Stimulated activated memory B cell treated with anti-CD40 and anti-IgM and Interleukin-4, amounts not matched to agents 10 μg/mL and 1 μg/mL and 100 μg/mL, for 72 hours (primary cell): ENCODE results near the gene ZMYM5.
"Not testable (repeated sequence)": the region's sequence is repeated elsewhere in the genome, so short reads cannot be mapped to it uniquely, and the experiment has no call there.

Experiments
- ATAC-seq: fragments of 150-1000 bp; cut with Tn5 transposase; 2 replicates; pipeline ENCODE4 v1.10.0; 2021
- H3K27ac Mint-ChIP-seq: one replicate; pipeline ENCODE4 v1.8.0; 2022; ENCODE audit warnings: mild to moderate bottlenecking, mixed read lengths
- H3K27me3 Mint-ChIP-seq: one replicate; pipeline ENCODE4 v1.8.0; 2022; ENCODE audit warnings: mixed read lengths
- H3K36me3 Mint-ChIP-seq: one replicate; pipeline ENCODE4 v1.8.0; 2022; ENCODE audit warnings: mixed read lengths
- H3K4me1 Mint-ChIP-seq: one replicate; pipeline ENCODE4 v1.8.0; 2022; ENCODE audit warnings: mixed read lengths
- H3K4me3 Mint-ChIP-seq: one replicate; pipeline ENCODE4 v1.8.0; 2022; ENCODE audit warnings: mild to moderate bottlenecking, moderate library complexity, mixed read lengths
- H3K9me3 Mint-ChIP-seq: one replicate; pipeline ENCODE4 v1.8.0; 2022; ENCODE audit warnings: mixed read lengths

ZMYM5 gene

GRCh38 chr13:19863323-19864023 is at the start of gene ZMYM5:
Gene ZMYM5 (minus strand): TSS chr13:19863649. CDS start chr13:19852180, 11,469 bp downstream.
- ATAC-seq: peak; percentile 95
- peaks cover 7% of the 10 kb centered on the region for H3K36me3 Mint-ChIP-seq
- H3K27ac Mint-ChIP-seq: peak within 1 kb of the TSS; percentile 99
- no peaks in the 10 kb centered on the region for H3K27me3 Mint-ChIP-seq
- H3K4me1 Mint-ChIP-seq: peaks cover 37% of the 10 kb centered on the region
- peak within 1 kb of the TSS; percentile 95 for H3K4me3 Mint-ChIP-seq
- H3K9me3 Mint-ChIP-seq: no peaks in the 10 kb centered on the region

GRCh38 chr13:19910336-19911072 is 47.1 kb upstream of the ZMYM5 start:
- Mint-ChIP-seq H3K4me3 (no peak overlapping the region), H3K27ac (no peak overlapping the region), H3K9me3 (no peaks in the 10 kb centered on the region), H3K36me3 (no peaks in the 10 kb centered on the region), H3K27me3 (no peaks in the 10 kb centered on the region), H3K4me1 (no peaks in the 10 kb centered on the region)
- no peak for ATAC-seq

GRCh38 chr13:19908350-19908986 is 45.0 kb upstream of the ZMYM5 start:
- no peaks in the 10 kb centered on the region for H3K9me3 Mint-ChIP-seq
- no peak overlapping the region for H3K4me3 Mint-ChIP-seq
- H3K27me3 Mint-ChIP-seq: no peaks in the 10 kb centered on the region
- H3K4me1 Mint-ChIP-seq: no peaks in the 10 kb centered on the region
- H3K27ac Mint-ChIP-seq: no peak overlapping the region
- no peak for ATAC-seq
- no peaks in the 10 kb centered on the region for H3K36me3 Mint-ChIP-seq

GRCh38 chr13:19905487-19906195 is 42.2 kb upstream of the ZMYM5 start:
- H3K27ac Mint-ChIP-seq, H3K4me3 Mint-ChIP-seq, H3K9me3 Mint-ChIP-seq, H3K4me1 Mint-ChIP-seq, H3K27me3 Mint-ChIP-seq, ATAC-seq, H3K36me3 Mint-ChIP-seq: not testable (repeated sequence)

- H3K36me3 Mint-ChIP-seq: no peaks in the 10 kb centered on the region
- H3K9me3 Mint-ChIP-seq: no peaks in the 10 kb centered on the region
- no peak overlapping the region for H3K27ac Mint-ChIP-seq
- H3K4me3 Mint-ChIP-seq: no peak overlapping the region
- no peaks in the 10 kb centered on the region for H3K4me1 Mint-ChIP-seq
- no peaks in the 10 kb centered on the region for H3K27me3 Mint-ChIP-seq
- ATAC-seq: no peak
Observed at GRCh38 chr13:19890030-19890429, 26.6 kb upstream of the ZMYM5 start.

GRCh38 chr13:19888799-19889198 is 25.4 kb upstream of the ZMYM5 start:
- no peaks in the 10 kb centered on the region for H3K27me3 Mint-ChIP-seq
- no peaks in the 10 kb centered on the region for H3K9me3 Mint-ChIP-seq
- ATAC-seq: no peak
- no peaks in the 10 kb centered on the region for H3K36me3 Mint-ChIP-seq
- no peak overlapping the region for H3K4me3 Mint-ChIP-seq
- no peak overlapping the region for H3K27ac Mint-ChIP-seq
- no peaks in the 10 kb centered on the region for H3K4me1 Mint-ChIP-seq

GRCh38 chr13:19882231-19882630 is 18.8 kb upstream of the ZMYM5 start:
- Mint-ChIP-seq H3K36me3 (no peaks in the 10 kb centered on the region), H3K4me1 (no peaks in the 10 kb centered on the region), H3K27ac (no peak overlapping the region), H3K4me3 (no peak overlapping the region), H3K27me3 (no peaks in the 10 kb centered on the region), H3K9me3 (no peaks in the 10 kb centered on the region)
- no peak for ATAC-seq

- H3K27ac Mint-ChIP-seq: no peak overlapping the region
- H3K4me3 Mint-ChIP-seq: no peak overlapping the region
- no peak for ATAC-seq
- no peaks in the 10 kb centered on the region for H3K27me3 Mint-ChIP-seq
- no peaks in the 10 kb centered on the region for H3K9me3 Mint-ChIP-seq
- no peaks in the 10 kb centered on the region for H3K36me3 Mint-ChIP-seq
- H3K4me1 Mint-ChIP-seq: no peaks in the 10 kb centered on the region
Observed at GRCh38 chr13:19881641-19882040, 18.2 kb upstream of the ZMYM5 start.

- peak; percentile 2 for ATAC-seq
- Mint-ChIP-seq H3K4me3 (peak overlapping the region; percentile 95), H3K27ac (peak overlapping the region; percentile 99), H3K4me1 (peaks cover 29% of the 10 kb centered on the region), H3K36me3 (no peaks in the 10 kb centered on the region), H3K9me3 (no peaks in the 10 kb centered on the region), H3K27me3 (no peaks in the 10 kb centered on the region)
Observed at GRCh38 chr13:19864746-19865309, 1.4 kb upstream of the ZMYM5 start.

GRCh38 chr13:19864024-19864745 is 736 bp upstream of the ZMYM5 start:
- ATAC-seq: peak; percentile 55
- Mint-ChIP-seq H3K9me3 (no peaks in the 10 kb centered on the region), H3K4me1 (peaks cover 33% of the 10 kb centered on the region), H3K27me3 (no peaks in the 10 kb centered on the region), H3K27ac (peak overlapping the region; percentile 99), H3K4me3 (peak overlapping the region; percentile 95), H3K36me3 (peaks cover 4% of the 10 kb centered on the region)

GRCh38 chr13:19862481-19863313 is 752 bp downstream of the ZMYM5 start:
- Mint-ChIP-seq H3K4me1 (peaks cover 32% of the 10 kb centered on the region), H3K36me3 (peaks cover 7% of the 10 kb centered on the region), H3K9me3 (no peaks in the 10 kb centered on the region), H3K27me3 (no peaks in the 10 kb centered on the region), H3K4me3 (peak overlapping the region; percentile 95), H3K27ac (peak overlapping the region; percentile 99)
- ATAC-seq: peak; percentile 22

- no peaks in the 10 kb centered on the region for H3K9me3 Mint-ChIP-seq
- no peaks in the 10 kb centered on the region for H3K27me3 Mint-ChIP-seq
- peaks cover 15% of the 10 kb centered on the region for H3K36me3 Mint-ChIP-seq
- peak overlapping the region; percentile 99 for H3K27ac Mint-ChIP-seq
- ATAC-seq: no peak
- peak overlapping the region; percentile 95 for H3K4me3 Mint-ChIP-seq
- peaks cover 38% of the 10 kb centered on the region for H3K4me1 Mint-ChIP-seq
Observed at GRCh38 chr13:19861762-19862161, 1.7 kb downstream of the ZMYM5 start.

- no peak for ATAC-seq
- peaks cover 15% of the 10 kb centered on the region for H3K36me3 Mint-ChIP-seq
- H3K9me3 Mint-ChIP-seq: no peaks in the 10 kb centered on the region
- peak overlapping the region; percentile 95 for H3K4me3 Mint-ChIP-seq
- H3K4me1 Mint-ChIP-seq: peaks cover 38% of the 10 kb centered on the region
- no peaks in the 10 kb centered on the region for H3K27me3 Mint-ChIP-seq
- peak overlapping the region; percentile 99 for H3K27ac Mint-ChIP-seq
Observed at GRCh38 chr13:19860884-19861655, 2.4 kb downstream of the ZMYM5 start.
